ENCODE results near the gene TSPAN18. TPM values are rescaled to one million over a fixed set of nuclear protein-coding genes. Genes with fewer than 3 reads are reported as not detected.

Gene TSPAN18
- total RNA-seq, 2 experiments from 2014 or later: 7.3 to 8.4 TPM

GRCh38 chr11:44815917-44816456 lies 89.2 kb downstream of the TSPAN18 start:
- intact Hi-C loops (cut with micrococcal nuclease): no loop called here
- Mint-ChIP-seq H3K4me1 (ENCODE audit: low read depth) (peaks cover 6% of the 10 kb centered on the region), H3K9me3 (no peaks in the 10 kb centered on the region), H3K27me3 (ENCODE audit: low read depth) (no peaks in the 10 kb centered on the region), H3K27ac (no peak overlapping the region), H3K4me3 (no peak overlapping the region), H3K36me3 (ENCODE audit: low read depth) (peaks cover 5% of the 10 kb centered on the region)
- no peak for DNase-seq
- CTCF ChIA-PET: interaction anchor here (0.7 kb wide), 1 partner anchor 10 kb away, joined by 3 read pairs; no protein-coding TSS in a partner anchor

GRCh38 chr11:44816761-44817160 lies 90.0 kb downstream of the TSPAN18 start:
- Mint-ChIP-seq H3K9me3 (no peaks in the 10 kb centered on the region), H3K27me3 (ENCODE audit: low read depth) (no peaks in the 10 kb centered on the region), H3K27ac (no peak overlapping the region), H3K4me1 (ENCODE audit: low read depth) (peaks cover 6% of the 10 kb centered on the region), H3K36me3 (ENCODE audit: low read depth) (peaks cover 5% of the 10 kb centered on the region), H3K4me3 (no peak overlapping the region)
- intact Hi-C loops (cut with micrococcal nuclease): no loop called here
- CTCF ChIA-PET: interaction anchor here (0.8 kb wide), 1 partner anchor 12 kb away, joined by 3 read pairs; no protein-coding TSS in a partner anchor
- no peak for DNase-seq

- no peaks in the 10 kb centered on the region for H3K27me3 Mint-ChIP-seq (ENCODE audit: low read depth)
- peaks cover 6% of the 10 kb centered on the region for H3K4me1 Mint-ChIP-seq (ENCODE audit: low read depth)
Measured at GRCh38 chr11:44817207-44817949, 90.6 kb downstream of the TSPAN18 start.

GRCh38 chr11:44818110-44818509 lies 91.3 kb downstream of the TSPAN18 start:
- CTCF ChIA-PET: no interaction called here
- Mint-ChIP-seq H3K9me3 (no peaks in the 10 kb centered on the region), H3K27ac (no peak overlapping the region), H3K4me1 (ENCODE audit: low read depth) (peaks cover 5% of the 10 kb centered on the region), H3K27me3 (ENCODE audit: low read depth) (no peaks in the 10 kb centered on the region), H3K36me3 (ENCODE audit: low read depth) (peaks cover 5% of the 10 kb centered on the region), H3K4me3 (no peak overlapping the region)
- no peak for DNase-seq
- intact Hi-C loops (cut with micrococcal nuclease): no loop called here

More at GRCh38 chr11:44817207-44817949, 90.6 kb downstream of the TSPAN18 start:
- Mint-ChIP-seq H3K9me3 (no peaks in the 10 kb centered on the region), H3K36me3 (ENCODE audit: low read depth) (peaks cover 5% of the 10 kb centered on the region), H3K4me3 (no peak overlapping the region), H3K27ac (no peak overlapping the region)
- no peak for DNase-seq
- intact Hi-C loops (cut with micrococcal nuclease): no loop called here
- CTCF ChIA-PET: interaction anchor here (0.8 kb wide), 1 partner anchor 13 kb away, joined by 3 read pairs; no protein-coding TSS in a partner anchor

GRCh38 chr11:44819346-44819745 lies 92.6 kb downstream of the TSPAN18 start:
- DNase-seq: no peak
- intact Hi-C loops (cut with micrococcal nuclease): no loop called here
- peaks cover 2% of the 10 kb centered on the region for H3K4me1 Mint-ChIP-seq (ENCODE audit: low read depth)
- no peak overlapping the region for H3K27ac Mint-ChIP-seq
- H3K27me3 Mint-ChIP-seq (ENCODE audit: low read depth): no peaks in the 10 kb centered on the region
- H3K36me3 Mint-ChIP-seq (ENCODE audit: low read depth): peaks cover 3% of the 10 kb centered on the region
- CTCF ChIA-PET: no interaction called here
- H3K4me3 Mint-ChIP-seq: no peak overlapping the region
- H3K9me3 Mint-ChIP-seq: no peaks in the 10 kb centered on the region

GRCh38 chr11:44822369-44822768 lies 95.6 kb downstream of the TSPAN18 start:
- Mint-ChIP-seq H3K4me3 (no peak overlapping the region), H3K27ac (no peak overlapping the region), H3K36me3 (ENCODE audit: low read depth) (no peaks in the 10 kb centered on the region), H3K27me3 (ENCODE audit: low read depth) (no peaks in the 10 kb centered on the region), H3K4me1 (ENCODE audit: low read depth) (no peaks in the 10 kb centered on the region), H3K9me3 (no peaks in the 10 kb centered on the region)
- intact Hi-C loops (cut with micrococcal nuclease): no loop called here
- no peak for DNase-seq
- CTCF ChIA-PET: no interaction called here

GRCh38 chr11:44823006-44823405 lies 96.2 kb downstream of the TSPAN18 start:
- intact Hi-C loops (cut with micrococcal nuclease): no loop called here
- no peaks in the 10 kb centered on the region for H3K27me3 Mint-ChIP-seq (ENCODE audit: low read depth)
- no peaks in the 10 kb centered on the region for H3K36me3 Mint-ChIP-seq (ENCODE audit: low read depth)
- DNase-seq: peak; percentile 7
- no peaks in the 10 kb centered on the region for H3K4me1 Mint-ChIP-seq (ENCODE audit: low read depth)
- CTCF ChIA-PET: interaction anchor here (0.9 to 1.2 kb wide), 5 partner anchors 10 to 104 kb away, joined by 3 to 4 read pairs (median 3); no protein-coding TSS in a partner anchor
- H3K27ac Mint-ChIP-seq: no peak overlapping the region
- H3K4me3 Mint-ChIP-seq: no peak overlapping the region
- H3K9me3 Mint-ChIP-seq: no peaks in the 10 kb centered on the region

- Mint-ChIP-seq H3K4me3 (no peak overlapping the region), H3K4me1 (ENCODE audit: low read depth) (no peaks in the 10 kb centered on the region), H3K27me3 (ENCODE audit: low read depth) (no peaks in the 10 kb centered on the region), H3K36me3 (ENCODE audit: low read depth) (no peaks in the 10 kb centered on the region), H3K27ac (no peak overlapping the region), H3K9me3 (no peaks in the 10 kb centered on the region)
- no peak for DNase-seq
- CTCF ChIA-PET: interaction anchor here (0.9 to 1.2 kb wide), 6 partner anchors 9 to 103 kb away, joined by 3 to 6 read pairs (median 3); no protein-coding TSS in a partner anchor
- intact Hi-C loops (cut with micrococcal nuclease): no loop called here
Measured at GRCh38 chr11:44823868-44824267, 97.1 kb downstream of the TSPAN18 start.

- CTCF ChIA-PET: interaction anchor here (1.1 to 1.2 kb wide), 4 partner anchors 9 to 87 kb away, joined by 3 to 6 read pairs (median 4); no protein-coding TSS in a partner anchor
- H3K27me3 Mint-ChIP-seq (ENCODE audit: low read depth): no peaks in the 10 kb centered on the region
- DNase-seq: no peak
Measured at GRCh38 chr11:44824300-44824704, 97.5 kb downstream of the TSPAN18 start.

GRCh38 chr11:44825058-44825785 lies 98.5 kb downstream of the TSPAN18 start:
- Mint-ChIP-seq H3K27me3 (ENCODE audit: low read depth) (no peaks in the 10 kb centered on the region), H3K4me3 (no peak overlapping the region), H3K4me1 (ENCODE audit: low read depth) (no peaks in the 10 kb centered on the region), H3K27ac (no peak overlapping the region), H3K9me3 (no peaks in the 10 kb centered on the region), H3K36me3 (ENCODE audit: low read depth) (no peaks in the 10 kb centered on the region)
- intact Hi-C loops (cut with micrococcal nuclease): no loop called here
- CTCF ChIA-PET: no interaction called here
- no peak for DNase-seq

More at GRCh38 chr11:44824300-44824704, 97.5 kb downstream of the TSPAN18 start:
- Mint-ChIP-seq H3K9me3 (no peaks in the 10 kb centered on the region), H3K4me1 (ENCODE audit: low read depth) (no peaks in the 10 kb centered on the region), H3K36me3 (ENCODE audit: low read depth) (no peaks in the 10 kb centered on the region), H3K27ac (no peak overlapping the region), H3K4me3 (no peak overlapping the region)
- intact Hi-C loops (cut with micrococcal nuclease): no loop called here

- intact Hi-C loops (cut with micrococcal nuclease): no loop called here
- no peak overlapping the region for H3K4me3 Mint-ChIP-seq
- no peaks in the 10 kb centered on the region for H3K27me3 Mint-ChIP-seq (ENCODE audit: low read depth)
- H3K27ac Mint-ChIP-seq: no peak overlapping the region
- DNase-seq: no peak
- CTCF ChIA-PET: interaction anchor here (2.0 kb wide), 1 partner anchor 32 kb away, joined by 5 read pairs; no protein-coding TSS in a partner anchor
- no peaks in the 10 kb centered on the region for H3K4me1 Mint-ChIP-seq (ENCODE audit: low read depth)
- no peaks in the 10 kb centered on the region for H3K9me3 Mint-ChIP-seq
- H3K36me3 Mint-ChIP-seq (ENCODE audit: low read depth): no peaks in the 10 kb centered on the region
Measured at GRCh38 chr11:44826922-44827643, 100.3 kb downstream of the TSPAN18 start.

GRCh38 chr11:44828296-44828695 lies 101.5 kb downstream of the TSPAN18 start:
- Mint-ChIP-seq H3K27me3 (ENCODE audit: low read depth) (no peaks in the 10 kb centered on the region), H3K9me3 (no peaks in the 10 kb centered on the region), H3K4me1 (ENCODE audit: low read depth) (no peaks in the 10 kb centered on the region), H3K27ac (no peak overlapping the region), H3K4me3 (no peak overlapping the region), H3K36me3 (ENCODE audit: low read depth) (no peaks in the 10 kb centered on the region)
- CTCF ChIA-PET: interaction anchor here (2.0 kb wide), 1 partner anchor 33 kb away, joined by 5 read pairs; no protein-coding TSS in a partner anchor
- intact Hi-C loops (cut with micrococcal nuclease): no loop called here
- DNase-seq: no peak

Measured in activated naive CD4-positive, alpha-beta T cell treated with anti-CD3 and anti-CD28 coated beads for 36 hours (primary cell).